Osteoblast (primary cell): ENCODE data around the gene MACROD2. TPM values are rescaled to one million over a fixed set of nuclear protein-coding genes. Genes with fewer than 3 reads are reported as not detected.

Experiments
- DNase-seq: peaks from one replicate; pipeline ENCODE4 v3.0.0; 2011; ENCODE audit warnings: low spot score, mixed read lengths; ENCODE audit not compliant: insufficient read length; ENCODE audit errors: missing footprints
- H2AFZ ChIP-seq: 2 replicates; pipeline ENCODE4 v1.6.0; 2011; ENCODE audit warnings: mild to moderate bottlenecking, low read length
- H3K27ac ChIP-seq: 2 replicates; pipeline ENCODE4 v1.5.1; 2011; ENCODE audit warnings: mild to moderate bottlenecking, low read depth, low read length, moderate library complexity
- H3K27me3 ChIP-seq: 2 replicates; pipeline ENCODE4 v1.6.0; 2012; ENCODE audit warnings: mild to moderate bottlenecking, control low read depth, inconsistent platforms, low read length, moderate library complexity; ENCODE audit not compliant: insufficient read depth
- H3K36me3 ChIP-seq: 2 replicates; pipeline ENCODE4 v1.5.1; 2011; ENCODE audit warnings: mild to moderate bottlenecking, low read length, control low read depth, moderate library complexity; ENCODE audit not compliant: insufficient read depth
- H3K4me1 ChIP-seq: 2 replicates; pipeline ENCODE4 v1.5.1; 2011; ENCODE audit warnings: mild to moderate bottlenecking, low read length, control low read depth, moderate library complexity; ENCODE audit not compliant: insufficient read depth
- H3K4me2 ChIP-seq: 2 replicates; pipeline ENCODE4 v1.6.0; 2011; ENCODE audit warnings: mild to moderate bottlenecking, low read length; ENCODE audit not compliant: insufficient read depth
- H3K4me3 ChIP-seq: fragments of 200-600 bp; sonication (generic); 3 replicates; pipeline ENCODE4 v1.5.1; 2012; ENCODE audit warnings: mild to moderate bottlenecking, low read length, inconsistent platforms; ENCODE audit not compliant: insufficient read depth
- H3K79me2 ChIP-seq: 2 replicates; pipeline ENCODE4 v1.6.0; 2012; ENCODE audit warnings: mild to moderate bottlenecking, low read length, control low read depth, inconsistent platforms; ENCODE audit not compliant: insufficient read depth
- H3K9me3 ChIP-seq: 2 replicates; pipeline ENCODE4 v1.5.1; 2011; ENCODE audit warnings: low read depth, low read length, control low read depth
- H4K20me1 ChIP-seq: 2 replicates; pipeline ENCODE4 v1.6.0; 2012; ENCODE audit warnings: mild to moderate bottlenecking, low read length, control low read depth; ENCODE audit not compliant: insufficient read depth
- CTCF ChIP-seq: IDR thresholded peaks from 2 replicates; pipeline ENCODE4 v1.5.1; 2011; ENCODE audit warnings: mild to moderate bottlenecking, low read depth, low read length, moderate library complexity; ENCODE audit errors: extremely low read depth
- total RNA-seq: library from RNA; depleted of rRNA; stranded (reverse); fragments of >200 nt; gene quantifications from 2 replicates; pipeline ENCODE4 v1.2.3, GENCODE V29; 2012

Gene MACROD2
- total RNA-seq, 1 donor = 4.0 TPM

GRCh38 chr20:14597206-14597715, 601.9 kb downstream of the MACROD2 start:
- TF ChIP-seq CTCF = no peak
- Histone ChIP-seq H3K36me3 (no peaks in the 10 kb centered on the region), H3K4me2 (no peak overlapping the region), H3K27me3 (no peaks in the 10 kb centered on the region), H3K4me3 (no peak overlapping the region), H4K20me1 (no peaks in the 10 kb centered on the region), H3K27ac (no peak overlapping the region), H3K4me1 (no peaks in the 10 kb centered on the region), H3K9me3 (no peaks in the 10 kb centered on the region), H2AFZ (no peak overlapping the region), H3K79me2 (no peaks in the 10 kb centered on the region)
- no peak for DNase-seq

DNA sequence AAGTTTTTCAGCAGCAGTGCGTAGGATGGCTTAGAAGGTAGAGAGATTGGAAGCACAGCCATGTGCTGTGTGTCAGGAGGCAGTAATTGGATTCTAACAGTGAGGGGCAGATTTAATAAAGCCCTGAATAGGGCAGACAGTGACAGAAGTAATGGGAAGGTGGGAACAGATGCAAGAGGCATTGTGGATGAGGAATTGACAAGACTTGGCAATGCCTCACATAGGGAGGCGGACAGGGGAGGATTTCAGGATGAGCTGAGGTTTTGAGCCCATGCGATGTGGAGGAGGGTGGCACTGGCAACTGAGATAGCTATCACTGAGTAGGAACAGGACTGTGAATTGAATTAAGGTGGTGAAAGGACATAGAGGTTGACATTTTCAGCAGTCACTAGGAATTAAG, 604.3 kb downstream of the MACROD2 start:
- Histone ChIP-seq H3K4me3 (no peak overlapping the region), H2AFZ (no peak overlapping the region), H3K27me3 (no peaks in the 10 kb centered on the region), H3K27ac (no peak overlapping the region), H3K9me3 (no peaks in the 10 kb centered on the region), H3K4me2 (no peak overlapping the region), H3K36me3 (no peaks in the 10 kb centered on the region), H3K4me1 (no peaks in the 10 kb centered on the region), H3K79me2 (no peaks in the 10 kb centered on the region), H4K20me1 (no peaks in the 10 kb centered on the region)
- no peak for DNase-seq
- no peak for TF ChIP-seq CTCF

GRCh38 chr20:14600527-14600926, 605.2 kb downstream of the MACROD2 start:
- Histone ChIP-seq H3K27ac (no peak overlapping the region), H3K4me3 (no peak overlapping the region), H3K27me3 (no peaks in the 10 kb centered on the region), H3K4me1 (no peaks in the 10 kb centered on the region), H3K9me3 (no peaks in the 10 kb centered on the region), H4K20me1 (no peaks in the 10 kb centered on the region), H3K79me2 (no peaks in the 10 kb centered on the region), H3K36me3 (no peaks in the 10 kb centered on the region), H2AFZ (no peak overlapping the region), H3K4me2 (no peak overlapping the region)
- no peak for TF ChIP-seq CTCF
- DNase-seq = no peak

GRCh38 chr20:14604143-14604542, 608.8 kb downstream of the MACROD2 start:
- Histone ChIP-seq H2AFZ (no peak overlapping the region), H3K27me3 (no peaks in the 10 kb centered on the region), H3K9me3 (no peaks in the 10 kb centered on the region), H3K27ac (no peak overlapping the region), H3K4me1 (no peaks in the 10 kb centered on the region), H3K4me3 (no peak overlapping the region), H3K36me3 (no peaks in the 10 kb centered on the region), H3K4me2 (no peak overlapping the region), H4K20me1 (no peaks in the 10 kb centered on the region), H3K79me2 (no peaks in the 10 kb centered on the region)
- TF ChIP-seq CTCF = no peak
- DNase-seq = peak; percentile 63
